ENCODE results near the gene SMAD4. TPM values are rescaled to one million over a fixed set of nuclear protein-coding genes. Genes with fewer than 3 reads are reported as not detected.
"Not testable (repeated sequence)": the region's sequence is repeated elsewhere in the genome, so short reads cannot be mapped to it uniquely, and the experiment has no call there.

The SMAD4 gene
- total and polyA plus RNA-seq, 2 donors (not counting 1 experiment from before 2014, with no cell fraction given), result 34.8 to 136 TPM

- H3K27ac ChIP-seq (ENCODE audit: low read length in 2 of 2); H3K4me3 Mint-ChIP-seq; H3K9ac ChIP-seq (ENCODE audit: low read length); H3K4me1 Mint-ChIP-seq; H3K9me3 ChIP-seq (ENCODE audit: control extremely low read depth in 1 of 3, control insufficient read depth in 2 of 3, insufficient read depth in 1 of 3, low read length in 2 of 3); ATAC-seq (ENCODE audit: low read depth); H3K4me2 ChIP-seq (replicated peaks; ENCODE audit: low read depth, low read length, poor library complexity, severe bottlenecking); H3K4me3 ChIP-seq (ENCODE audit: control extremely low read depth in 1 of 5, extremely low read depth in 1 of 5, insufficient read depth in 1 of 5, low read depth in 2 of 5, low read length in 4 of 5); intact Hi-C loops (cut with micrococcal nuclease); H3K36me3 ChIP-seq (replicated peaks in 1 of 2; ENCODE audit: control extremely low read depth in 1 of 2, control insufficient read depth in 1 of 2, extremely low read depth in 1 of 2, insufficient read depth in 2 of 2, low read length in 1 of 2); H3K27ac Mint-ChIP-seq; H3K79me2 ChIP-seq (ENCODE audit: control insufficient read depth, insufficient read depth, low read length); H3K27me3 Mint-ChIP-seq; H3K27me3 ChIP-seq (replicated peaks in 1 of 4; ENCODE audit: control extremely low read depth in 1 of 4, control insufficient read depth in 3 of 4, insufficient read depth in 4 of 4, low read length in 3 of 4); H3K9me3 Mint-ChIP-seq (ENCODE audit: insufficient read depth); H4K20me1 ChIP-seq (ENCODE audit: control insufficient read depth, insufficient read depth, low read length, poor library complexity, severe bottlenecking); H2AFZ ChIP-seq (ENCODE audit: insufficient read depth, low read depth, low read length, poor library complexity, severe bottlenecking); DNase-seq: not testable (repeated sequence)
- CTCF ChIA-PET, result interaction anchor here (0.6 to 3.4 kb wide), 10 partner anchors 27 to 556 kb away, joined by 3 to 14 read pairs (median 4); no protein-coding TSS in a partner anchor
- peaks cover 8 to 17% of the 10 kb centered on the region in 2 donors for H3K4me1 ChIP-seq (ENCODE audit: control insufficient read depth in 2 of 2, insufficient read depth in 2 of 2, low read length in 2 of 2)
- POLR2A ChIA-PET, result interaction anchor here (1.0 kb wide), 1 partner anchor 233 kb away, joined by 3 read pairs; the partner anchor contains the start of gene ME2
- 96% methylated on average over 23 of the region's 24 CpGs for WGBS (ENCODE audit: insufficient coverage)
Observed at GRCh38 chr18:51111633-51112355, 81.8 kb downstream of the SMAD4 start.

GRCh38 chr18:51116996-51117395, 87.0 kb downstream of the SMAD4 start:
- intact Hi-C loops (cut with micrococcal nuclease); H3K27me3 ChIP-seq (replicated peaks in 1 of 4; ENCODE audit: control extremely low read depth in 1 of 4, control insufficient read depth in 3 of 4, insufficient read depth in 4 of 4, low read length in 3 of 4); H3K4me2 ChIP-seq (replicated peaks; ENCODE audit: low read depth, low read length, poor library complexity, severe bottlenecking); H3K79me2 ChIP-seq (ENCODE audit: control insufficient read depth, insufficient read depth, low read length); H4K20me1 ChIP-seq (ENCODE audit: control insufficient read depth, insufficient read depth, low read length, poor library complexity, severe bottlenecking); H3K9me3 Mint-ChIP-seq (ENCODE audit: insufficient read depth); ATAC-seq (ENCODE audit: low read depth); H3K27ac Mint-ChIP-seq; CTCF ChIA-PET; H3K36me3 ChIP-seq (replicated peaks in 1 of 2; ENCODE audit: control extremely low read depth in 1 of 2, control insufficient read depth in 1 of 2, extremely low read depth in 1 of 2, insufficient read depth in 2 of 2, low read length in 1 of 2); H3K4me1 ChIP-seq (ENCODE audit: control insufficient read depth in 2 of 2, insufficient read depth in 2 of 2, low read length in 2 of 2); POLR2A ChIA-PET; H3K27ac ChIP-seq (ENCODE audit: low read length in 2 of 2); H3K9ac ChIP-seq (ENCODE audit: low read length); H3K4me1 Mint-ChIP-seq; H3K4me3 ChIP-seq (ENCODE audit: control extremely low read depth in 1 of 5, extremely low read depth in 1 of 5, insufficient read depth in 1 of 5, low read depth in 2 of 5, low read length in 4 of 5); DNase-seq; H2AFZ ChIP-seq (ENCODE audit: insufficient read depth, low read depth, low read length, poor library complexity, severe bottlenecking); H3K27me3 Mint-ChIP-seq; H3K4me3 Mint-ChIP-seq: not testable (repeated sequence)
- H3K9me3 ChIP-seq (ENCODE audit: control extremely low read depth in 1 of 3, control insufficient read depth in 2 of 3, insufficient read depth in 1 of 3, low read length in 2 of 3), result peaks cover 0 to 17% (median 0%) of the 10 kb centered on the region in 3 donors
- 98% methylated on average over 18 of the region's 25 CpGs for WGBS (ENCODE audit: insufficient coverage)

- H3K9ac ChIP-seq (ENCODE audit: low read length); H2AFZ ChIP-seq (ENCODE audit: insufficient read depth, low read depth, low read length, poor library complexity, severe bottlenecking); H3K27ac ChIP-seq (ENCODE audit: low read length in 2 of 2); H3K4me3 Mint-ChIP-seq; H3K27me3 Mint-ChIP-seq; intact Hi-C loops (cut with micrococcal nuclease); H3K27me3 ChIP-seq (replicated peaks in 1 of 4; ENCODE audit: control extremely low read depth in 1 of 4, control insufficient read depth in 3 of 4, insufficient read depth in 4 of 4, low read length in 3 of 4); H3K79me2 ChIP-seq (ENCODE audit: control insufficient read depth, insufficient read depth, low read length); H3K4me2 ChIP-seq (replicated peaks; ENCODE audit: low read depth, low read length, poor library complexity, severe bottlenecking); H3K4me3 ChIP-seq (ENCODE audit: control extremely low read depth in 1 of 5, extremely low read depth in 1 of 5, insufficient read depth in 1 of 5, low read depth in 2 of 5, low read length in 4 of 5); POLR2A ChIA-PET; H4K20me1 ChIP-seq (ENCODE audit: control insufficient read depth, insufficient read depth, low read length, poor library complexity, severe bottlenecking); H3K4me1 ChIP-seq (ENCODE audit: control insufficient read depth in 2 of 2, insufficient read depth in 2 of 2, low read length in 2 of 2); H3K9me3 Mint-ChIP-seq (ENCODE audit: insufficient read depth); H3K27ac Mint-ChIP-seq; H3K4me1 Mint-ChIP-seq; H3K36me3 ChIP-seq (replicated peaks in 1 of 2; ENCODE audit: control extremely low read depth in 1 of 2, control insufficient read depth in 1 of 2, extremely low read depth in 1 of 2, insufficient read depth in 2 of 2, low read length in 1 of 2); DNase-seq; ATAC-seq (ENCODE audit: low read depth): not testable (repeated sequence)
- CTCF ChIA-PET, result interaction anchor here (0.6 kb wide), 1 partner anchor 258 kb away, joined by 3 read pairs; no protein-coding TSS in a partner anchor
- 96% methylated on average over 11 of the region's 11 CpGs for WGBS (ENCODE audit: insufficient coverage)
- peaks cover 0 to 14% (median 0%) of the 10 kb centered on the region in 3 donors for H3K9me3 ChIP-seq (ENCODE audit: control extremely low read depth in 1 of 3, control insufficient read depth in 2 of 3, insufficient read depth in 1 of 3, low read length in 2 of 3)
Observed at GRCh38 chr18:51119561-51119960, 89.5 kb downstream of the SMAD4 start.

GRCh38 chr18:51119976-51120375, 90.0 kb downstream of the SMAD4 start:
- H3K36me3 ChIP-seq (replicated peaks in 1 of 2; ENCODE audit: control extremely low read depth in 1 of 2, control insufficient read depth in 1 of 2, extremely low read depth in 1 of 2, insufficient read depth in 2 of 2, low read length in 1 of 2); H3K27me3 Mint-ChIP-seq; ATAC-seq (ENCODE audit: low read depth); H3K79me2 ChIP-seq (ENCODE audit: control insufficient read depth, insufficient read depth, low read length); H3K27ac ChIP-seq (ENCODE audit: low read length in 2 of 2); H4K20me1 ChIP-seq (ENCODE audit: control insufficient read depth, insufficient read depth, low read length, poor library complexity, severe bottlenecking); POLR2A ChIA-PET; H3K9ac ChIP-seq (ENCODE audit: low read length); H2AFZ ChIP-seq (ENCODE audit: insufficient read depth, low read depth, low read length, poor library complexity, severe bottlenecking); H3K4me1 ChIP-seq (ENCODE audit: control insufficient read depth in 2 of 2, insufficient read depth in 2 of 2, low read length in 2 of 2); H3K4me1 Mint-ChIP-seq; H3K27ac Mint-ChIP-seq; CTCF ChIA-PET; intact Hi-C loops (cut with micrococcal nuclease); H3K4me2 ChIP-seq (replicated peaks; ENCODE audit: low read depth, low read length, poor library complexity, severe bottlenecking); H3K9me3 Mint-ChIP-seq (ENCODE audit: insufficient read depth); H3K4me3 Mint-ChIP-seq; DNase-seq; H3K4me3 ChIP-seq (ENCODE audit: control extremely low read depth in 1 of 5, extremely low read depth in 1 of 5, insufficient read depth in 1 of 5, low read depth in 2 of 5, low read length in 4 of 5); H3K27me3 ChIP-seq (replicated peaks in 1 of 4; ENCODE audit: control extremely low read depth in 1 of 4, control insufficient read depth in 3 of 4, insufficient read depth in 4 of 4, low read length in 3 of 4): not testable (repeated sequence)
- H3K9me3 ChIP-seq (ENCODE audit: control extremely low read depth in 1 of 3, control insufficient read depth in 2 of 3, insufficient read depth in 1 of 3, low read length in 2 of 3), result peaks cover 0 to 14% (median 0%) of the 10 kb centered on the region in 3 donors
- 95% methylated on average over 15 of the region's 16 CpGs for WGBS (ENCODE audit: insufficient coverage)
